Fibroblast of lung (primary cell): ENCODE measurements around the gene KRTAP24-1. TPM values are rescaled to one million over a fixed set of nuclear protein-coding genes. Genes with fewer than 3 reads are reported as not detected.

Experiments used
- DNase-seq, 2 donors: peaks; one replicate each; pipeline versions ENCODE4 v3.0.0 to v3.0.0-alpha.2; 2010; ENCODE audit warnings: low read depth in 2 of 2
- H2AFZ ChIP-seq: 2 replicates; pipeline ENCODE4 v1.5.1; 2012; ENCODE audit warnings: low read length, control low read depth, inconsistent platforms
- H3K27ac ChIP-seq: 2 replicates; pipeline ENCODE4 v1.5.1; 2011; ENCODE audit warnings: low read length, control low read depth; ENCODE audit not compliant: insufficient read depth
- H3K27me3 ChIP-seq: 2 replicates; pipeline ENCODE4 v1.5.1; 2011; ENCODE audit warnings: mild to moderate bottlenecking, low read length; ENCODE audit not compliant: control insufficient read depth, insufficient read depth
- H3K36me3 ChIP-seq: 2 replicates; pipeline ENCODE4 v1.5.1; 2011; ENCODE audit warnings: low read length; ENCODE audit not compliant: control insufficient read depth, insufficient read depth
- H3K4me1 ChIP-seq: 2 replicates; pipeline ENCODE4 v1.5.1; 2011; ENCODE audit warnings: low read length; ENCODE audit not compliant: control insufficient read depth, insufficient read depth; ENCODE audit errors: extremely low read depth
- H3K4me2 ChIP-seq: 2 replicates; pipeline ENCODE4 v1.5.1; 2011; ENCODE audit warnings: low read length, control low read depth; ENCODE audit not compliant: insufficient read depth; ENCODE audit errors: extremely low read depth
- H3K4me3 ChIP-seq, 4 experiments: fragments of 200-600 bp in 1 of 4; sonication (generic) in 1 of 4; replicated peaks in 1 of 4; 2 replicates each; pipeline ENCODE4 v1.5.1; 2011 to 2016; ENCODE audit warnings: low read length in 4 of 4, low read depth in 3 of 4, mild to moderate bottlenecking in 3 of 4, control low read depth in 2 of 4, inconsistent platforms in 1 of 4, mixed read lengths in 1 of 4; ENCODE audit not compliant: insufficient read depth in 1 of 4; ENCODE audit errors: control extremely low read depth in 1 of 4
- H3K79me2 ChIP-seq: 2 replicates; pipeline ENCODE4 v1.5.1; 2012; ENCODE audit warnings: mild to moderate bottlenecking, low read length, inconsistent platforms; ENCODE audit not compliant: control insufficient read depth, insufficient read depth
- H3K9ac ChIP-seq: 2 replicates; pipeline ENCODE4 v1.5.1; 2011; ENCODE audit warnings: mild to moderate bottlenecking, low read length, control low read depth; ENCODE audit not compliant: insufficient read depth
- H3K9me3 ChIP-seq: 2 replicates; pipeline ENCODE4 v1.5.1; 2012; ENCODE audit warnings: low read depth, low read length; ENCODE audit not compliant: control insufficient read depth, insufficient read depth
- H4K20me1 ChIP-seq: 2 replicates; pipeline ENCODE4 v1.5.1; 2011; ENCODE audit warnings: low read length; ENCODE audit not compliant: control insufficient read depth, insufficient read depth; ENCODE audit errors: extremely low read depth
- EZH2 ChIP-seq: IDR thresholded peaks from 2 replicates; pipeline ENCODE4 v1.5.1; 2012; ENCODE audit warnings: low read length, control low read depth, mild to moderate bottlenecking; ENCODE audit errors: missing control alignments
- polyA plus RNA-seq, 2 donors: library from polyadenylated mRNA; depleted of rRNA in 1 of 2; stranded (reverse) in 1 of 2; unstranded in 1 of 2; fragments of >200 nt; gene quantifications; 2 replicates each; pipeline ENCODE4 v1.2.1, GENCODE V29; 2011 to 2012; ENCODE audit warnings: missing spikeins in 1 of 2
- total RNA-seq: library from RNA; depleted of rRNA; stranded (reverse); fragments of >200 nt; gene quantifications from 2 replicates; pipeline ENCODE4 v1.2.1, GENCODE V29; 2014
- TF ChIP-seq, protein P1 (sequence below), 2 donors: IDR thresholded peaks in 1 of 2; conservative IDR thresholded peaks in 1 of 2; 1 replicate in 1 of 2; 2 replicates in 1 of 2; pipeline ENCODE4 v1.5.1; 2011 to 2012; ENCODE audit warnings: low read length in 2 of 2, control low read depth in 1 of 2, inconsistent platforms in 1 of 2, low read depth in 1 of 2, mild to moderate bottlenecking in 1 of 2

Gene KRTAP24-1
- total and polyA plus RNA-seq, 2 donors (not counting 1 experiment from before 2014, with no cell fraction given), result not detected

DNA sequence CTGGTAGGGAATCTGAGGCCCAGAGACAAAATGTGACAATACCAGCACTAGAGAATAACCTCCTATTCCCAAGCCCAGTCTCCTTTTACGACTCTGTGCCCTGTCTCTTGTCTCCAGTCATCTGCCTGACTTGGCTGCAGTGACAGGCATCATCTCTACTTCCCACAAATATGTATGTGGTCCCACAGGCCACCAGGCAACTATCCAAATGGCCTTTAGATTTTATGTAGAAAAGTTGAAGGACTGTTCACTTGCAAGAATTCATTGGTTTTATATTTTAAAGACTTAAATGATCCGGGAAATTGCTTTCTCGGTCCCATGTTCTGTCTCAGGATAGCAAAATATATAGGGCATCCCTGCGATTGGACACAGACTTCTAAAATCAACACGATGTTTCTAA is 11.6 kb downstream of the KRTAP24-1 start:
- H3K79me2 ChIP-seq, result no peaks in the 10 kb centered on the region
- no peak for DNase-seq
- no peak overlapping the region for H2AFZ ChIP-seq
- no peaks in the 10 kb centered on the region for H3K4me1 ChIP-seq
- no peak for TF ChIP-seq EZH2
- TF ChIP-seq, protein P1, sequence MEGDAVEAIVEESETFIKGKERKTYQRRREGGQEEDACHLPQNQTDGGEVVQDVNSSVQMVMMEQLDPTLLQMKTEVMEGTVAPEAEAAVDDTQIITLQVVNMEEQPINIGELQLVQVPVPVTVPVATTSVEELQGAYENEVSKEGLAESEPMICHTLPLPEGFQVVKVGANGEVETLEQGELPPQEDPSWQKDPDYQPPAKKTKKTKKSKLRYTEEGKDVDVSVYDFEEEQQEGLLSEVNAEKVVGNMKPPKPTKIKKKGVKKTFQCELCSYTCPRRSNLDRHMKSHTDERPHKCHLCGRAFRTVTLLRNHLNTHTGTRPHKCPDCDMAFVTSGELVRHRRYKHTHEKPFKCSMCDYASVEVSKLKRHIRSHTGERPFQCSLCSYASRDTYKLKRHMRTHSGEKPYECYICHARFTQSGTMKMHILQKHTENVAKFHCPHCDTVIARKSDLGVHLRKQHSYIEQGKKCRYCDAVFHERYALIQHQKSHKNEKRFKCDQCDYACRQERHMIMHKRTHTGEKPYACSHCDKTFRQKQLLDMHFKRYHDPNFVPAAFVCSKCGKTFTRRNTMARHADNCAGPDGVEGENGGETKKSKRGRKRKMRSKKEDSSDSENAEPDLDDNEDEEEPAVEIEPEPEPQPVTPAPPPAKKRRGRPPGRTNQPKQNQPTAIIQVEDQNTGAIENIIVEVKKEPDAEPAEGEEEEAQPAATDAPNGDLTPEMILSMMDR (conservative IDR thresholded peaks at IDR 0.05 in 1 of 2, IDR thresholded peaks at IDR 0.05 in 1 of 2; ENCODE audit: low read depth in 1 of 2, low read length in 2 of 2), result no peak
- H3K4me3 ChIP-seq, result no peak overlapping the region
- H3K9ac ChIP-seq, result no peak overlapping the region
- H3K9me3 ChIP-seq, result no peaks in the 10 kb centered on the region
- H3K4me2 ChIP-seq, result no peak overlapping the region
- no peaks in the 10 kb centered on the region for H3K27me3 ChIP-seq
- H3K27ac ChIP-seq, result no peak overlapping the region
- no peaks in the 10 kb centered on the region for H4K20me1 ChIP-seq
- no peaks in the 10 kb centered on the region for H3K36me3 ChIP-seq

DNA sequence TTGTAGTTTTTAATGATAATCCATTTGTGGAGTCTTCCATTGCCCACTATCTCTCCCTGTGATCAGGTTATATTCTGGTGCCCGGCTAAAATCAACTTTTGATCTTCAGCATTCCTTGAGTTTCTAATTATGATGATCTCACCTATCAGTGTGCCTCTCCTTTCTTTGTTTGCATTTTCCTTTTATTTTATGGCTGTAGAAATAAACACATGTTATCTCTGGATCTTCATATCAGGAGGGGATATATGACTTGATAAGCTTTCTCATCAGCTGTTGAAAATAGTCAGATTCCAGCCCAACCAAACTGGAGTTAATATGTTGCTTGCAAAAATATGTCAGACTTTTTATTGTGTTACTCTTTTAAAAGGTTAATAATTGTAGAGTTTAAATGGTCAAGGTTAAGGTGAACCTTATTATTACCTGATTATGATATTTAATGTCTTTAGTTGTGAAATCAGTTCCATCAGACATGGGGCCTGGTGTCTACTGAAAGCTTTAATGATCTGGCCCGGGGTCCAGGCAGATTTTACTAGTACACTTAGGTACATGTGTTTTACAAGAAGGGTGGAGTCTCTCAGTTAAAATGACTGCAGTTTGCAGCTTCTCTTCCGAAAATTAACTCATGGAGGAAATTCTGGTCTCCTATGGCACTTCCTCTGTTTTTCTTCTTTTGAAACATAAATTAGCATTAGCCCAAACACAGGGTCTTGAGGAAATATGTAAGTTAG is 12.8 kb downstream of the KRTAP24-1 start:
- no peak for DNase-seq
- Histone ChIP-seq H3K36me3 (no peaks in the 10 kb centered on the region), H3K27me3 (no peaks in the 10 kb centered on the region), H3K4me2 (no peak overlapping the region), H2AFZ (no peak overlapping the region), H4K20me1 (no peaks in the 10 kb centered on the region), H3K27ac (no peak overlapping the region), H3K4me1 (no peaks in the 10 kb centered on the region), H3K79me2 (no peaks in the 10 kb centered on the region), H3K9me3 (no peaks in the 10 kb centered on the region), H3K4me3 (no peak overlapping the region), H3K9ac (no peak overlapping the region)
- TF ChIP-seq, protein P1 (conservative IDR thresholded peaks at IDR 0.05 in 1 of 2, IDR thresholded peaks at IDR 0.05 in 1 of 2; ENCODE audit: low read depth in 1 of 2, low read length in 2 of 2), result no peak
- TF ChIP-seq EZH2, result no peak

DNA sequence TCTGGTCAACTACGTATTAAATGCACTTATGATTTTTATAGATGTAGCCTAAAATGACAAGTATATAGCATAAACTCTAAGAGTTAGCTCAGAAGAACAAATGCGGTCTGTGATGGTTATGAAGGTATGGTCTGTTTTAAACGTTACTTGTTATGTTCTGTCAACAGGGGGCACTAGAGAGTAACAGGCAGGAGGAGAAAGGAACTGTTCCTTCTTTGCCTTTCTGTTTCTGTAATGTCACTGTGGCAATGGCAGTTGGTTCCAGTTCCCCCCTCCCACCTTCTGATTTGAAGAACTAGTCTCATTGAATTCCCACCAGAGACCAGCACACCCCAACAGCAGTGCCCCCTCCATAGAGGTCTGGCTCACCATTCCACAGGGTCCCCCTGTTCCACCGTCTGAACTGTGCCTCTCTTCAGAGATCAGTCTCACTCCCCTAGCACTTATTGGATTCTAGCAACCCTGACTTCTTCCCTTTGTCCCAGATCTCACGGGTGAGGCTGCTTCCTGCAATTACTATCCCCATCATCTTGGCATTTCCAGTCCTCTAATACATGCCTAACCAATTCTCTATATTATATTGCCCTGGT is 14.0 kb downstream of the KRTAP24-1 start:
- H3K9ac ChIP-seq, result no peak overlapping the region
- no peak overlapping the region for H3K4me3 ChIP-seq
- H3K27me3 ChIP-seq, result no peaks in the 10 kb centered on the region
- TF ChIP-seq EZH2, result no peak
- no peak for DNase-seq
- H3K36me3 ChIP-seq, result no peaks in the 10 kb centered on the region
- no peaks in the 10 kb centered on the region for H4K20me1 ChIP-seq
- H3K27ac ChIP-seq, result no peak overlapping the region
- H3K4me1 ChIP-seq, result no peaks in the 10 kb centered on the region
- no peaks in the 10 kb centered on the region for H3K79me2 ChIP-seq
- no peak overlapping the region for H3K4me2 ChIP-seq
- no peaks in the 10 kb centered on the region for H3K9me3 ChIP-seq
- no peak overlapping the region for H2AFZ ChIP-seq
